Glutamatergic neuron (in vitro differentiated cells): Measurements from ENCODE around the gene AQP2. TPM values are rescaled to one million over a fixed set of nuclear protein-coding genes. Genes with fewer than 3 reads are reported as not detected.

Source experiments
- DNase-seq: peaks from one replicate; pipeline ENCODE4 v3.0.0; 2022
- H3K27ac Mint-ChIP-seq: one replicate; pipeline ENCODE4 v1.8.0; 2020; ENCODE audit warnings: mild to moderate bottlenecking, mixed read lengths, inconsistent platforms; ENCODE audit not compliant: unreplicated experiment
- H3K27me3 Mint-ChIP-seq: one replicate; pipeline ENCODE4 v1.8.0; 2020; ENCODE audit warnings: mild to moderate bottlenecking, moderate library complexity, mixed read lengths, inconsistent platforms; ENCODE audit not compliant: unreplicated experiment
- H3K36me3 Mint-ChIP-seq: one replicate; pipeline ENCODE4 v1.8.0; 2020; ENCODE audit warnings: mild to moderate bottlenecking, mixed read lengths, inconsistent platforms; ENCODE audit not compliant: unreplicated experiment
- H3K4me1 Mint-ChIP-seq: one replicate; pipeline ENCODE4 v1.8.0; 2020; ENCODE audit warnings: mild to moderate bottlenecking, low read depth, mixed read lengths, inconsistent platforms; ENCODE audit not compliant: unreplicated experiment
- H3K4me3 Mint-ChIP-seq: one replicate; pipeline ENCODE4 v1.8.0; 2020; ENCODE audit warnings: mild to moderate bottlenecking, mixed read lengths, inconsistent platforms; ENCODE audit not compliant: unreplicated experiment
- H3K9me3 Mint-ChIP-seq: one replicate; pipeline ENCODE4 v1.8.0; 2020; ENCODE audit warnings: mild to moderate bottlenecking, moderate library complexity, mixed read lengths, inconsistent platforms; ENCODE audit not compliant: unreplicated experiment
- total RNA-seq: library from RNA; stranded (reverse); fragmentation: NEBNext Ultra II Directional; extraction: Animal tissue kit (Norgen Biotek cat#: 25700); gene quantifications from one replicate; pipeline ENCODE4 v1.2.1, GENCODE V29; 2021; ENCODE audit not compliant: unreplicated experiment
- TF ChIP-seq, protein P1 (sequence below): fragments of 200-600 bp; sonication (generic); IDR thresholded peaks from one replicate; pipeline ENCODE4 v1.5.0; 2021; ENCODE audit not compliant: partially characterized antibody, unreplicated experiment

Gene AQP2
- total RNA-seq, 1 donor from 2014 or later: not detected

GRCh38 chr12:49923880-49924556 is 26.5 kb upstream of the AQP2 start:
- TF ChIP-seq, protein P1, sequence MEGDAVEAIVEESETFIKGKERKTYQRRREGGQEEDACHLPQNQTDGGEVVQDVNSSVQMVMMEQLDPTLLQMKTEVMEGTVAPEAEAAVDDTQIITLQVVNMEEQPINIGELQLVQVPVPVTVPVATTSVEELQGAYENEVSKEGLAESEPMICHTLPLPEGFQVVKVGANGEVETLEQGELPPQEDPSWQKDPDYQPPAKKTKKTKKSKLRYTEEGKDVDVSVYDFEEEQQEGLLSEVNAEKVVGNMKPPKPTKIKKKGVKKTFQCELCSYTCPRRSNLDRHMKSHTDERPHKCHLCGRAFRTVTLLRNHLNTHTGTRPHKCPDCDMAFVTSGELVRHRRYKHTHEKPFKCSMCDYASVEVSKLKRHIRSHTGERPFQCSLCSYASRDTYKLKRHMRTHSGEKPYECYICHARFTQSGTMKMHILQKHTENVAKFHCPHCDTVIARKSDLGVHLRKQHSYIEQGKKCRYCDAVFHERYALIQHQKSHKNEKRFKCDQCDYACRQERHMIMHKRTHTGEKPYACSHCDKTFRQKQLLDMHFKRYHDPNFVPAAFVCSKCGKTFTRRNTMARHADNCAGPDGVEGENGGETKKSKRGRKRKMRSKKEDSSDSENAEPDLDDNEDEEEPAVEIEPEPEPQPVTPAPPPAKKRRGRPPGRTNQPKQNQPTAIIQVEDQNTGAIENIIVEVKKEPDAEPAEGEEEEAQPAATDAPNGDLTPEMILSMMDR: no peak
- Mint-ChIP-seq H3K9me3 (peaks cover 4% of the 10 kb centered on the region), H3K27ac (no peak overlapping the region), H3K4me1 (no peaks in the 10 kb centered on the region), H3K27me3 (peaks cover 6% of the 10 kb centered on the region), H3K4me3 (no peak overlapping the region), H3K36me3 (no peaks in the 10 kb centered on the region)
- no peak for DNase-seq

GRCh38 chr12:49924628-49925246 is 25.8 kb upstream of the AQP2 start:
- DNase-seq: no peak
- TF ChIP-seq, protein P1: no peak
- no peak overlapping the region for H3K4me3 Mint-ChIP-seq
- H3K9me3 Mint-ChIP-seq: peaks cover 2% of the 10 kb centered on the region
- peaks cover 8% of the 10 kb centered on the region for H3K27me3 Mint-ChIP-seq
- no peaks in the 10 kb centered on the region for H3K36me3 Mint-ChIP-seq
- peak overlapping the region; percentile 62 for H3K27ac Mint-ChIP-seq
- no peaks in the 10 kb centered on the region for H3K4me1 Mint-ChIP-seq

DNA sequence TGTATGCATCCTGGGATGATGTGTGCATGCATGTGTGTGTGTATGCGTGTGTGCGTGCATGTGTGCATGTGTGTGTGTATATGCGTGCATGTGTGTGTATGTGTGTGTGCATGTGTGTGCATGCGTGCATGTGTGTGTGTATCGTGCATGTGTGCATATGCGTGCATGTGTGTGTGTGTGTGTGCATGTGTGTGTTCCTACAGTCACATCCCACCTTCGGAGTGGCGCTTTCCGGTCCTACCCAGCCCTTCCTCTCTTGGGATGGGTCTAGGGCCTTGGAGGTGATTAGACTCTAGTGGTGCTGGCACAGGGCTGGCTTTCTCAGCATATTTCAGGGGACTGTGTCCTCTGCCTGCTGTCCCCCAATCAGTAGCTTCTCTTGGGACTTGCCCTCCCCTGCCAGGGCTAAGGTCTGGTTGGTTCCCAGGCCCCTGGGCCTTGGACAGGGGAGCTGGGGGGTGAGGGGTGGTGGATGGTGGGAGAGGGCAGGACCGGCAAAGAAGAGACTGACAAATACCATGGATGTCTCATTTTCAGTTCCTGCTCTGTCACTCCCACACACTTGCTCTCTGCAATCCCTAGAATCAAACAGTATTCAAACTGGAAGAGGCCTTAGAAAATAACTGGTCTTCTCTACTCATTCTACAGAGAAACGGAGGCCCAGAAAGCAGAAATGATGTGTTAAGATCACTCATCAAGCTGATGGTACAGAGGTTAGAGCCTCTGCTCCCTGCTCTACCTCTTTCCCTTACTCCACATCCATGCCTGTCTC is 24.9 kb upstream of the AQP2 start:
- Mint-ChIP-seq H3K9me3 (peaks cover 2% of the 10 kb centered on the region), H3K4me1 (no peaks in the 10 kb centered on the region), H3K27me3 (peaks cover 8% of the 10 kb centered on the region), H3K4me3 (no peak overlapping the region), H3K36me3 (no peaks in the 10 kb centered on the region), H3K27ac (no peak overlapping the region)
- TF ChIP-seq, protein P1: no peak
- DNase-seq: no peak

DNA sequence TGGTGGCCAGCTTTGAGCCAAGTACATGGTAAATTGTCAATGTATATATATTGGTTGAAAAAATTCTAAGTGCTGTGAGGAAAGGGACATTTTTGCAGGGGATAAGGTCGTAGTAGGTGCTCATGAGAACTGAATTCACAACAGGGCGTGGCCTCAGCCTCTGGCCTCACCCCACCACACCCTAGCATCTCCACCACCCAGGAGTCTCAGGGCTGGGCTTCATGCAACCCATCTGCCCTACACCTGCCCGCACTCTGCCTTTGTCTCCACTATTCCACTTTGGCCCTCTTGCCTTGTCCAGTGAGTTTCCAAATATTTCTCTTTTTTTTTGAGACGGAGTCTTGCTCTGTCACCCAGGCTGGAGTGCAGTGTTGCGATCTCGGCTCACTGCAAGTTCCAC is 22.1 kb upstream of the AQP2 start:
- H3K4me3 Mint-ChIP-seq: no peak overlapping the region
- H3K4me1 Mint-ChIP-seq: no peaks in the 10 kb centered on the region
- TF ChIP-seq, protein P1: no peak
- no peaks in the 10 kb centered on the region for H3K36me3 Mint-ChIP-seq
- no peak overlapping the region for H3K27ac Mint-ChIP-seq
- no peak for DNase-seq
- H3K9me3 Mint-ChIP-seq: no peaks in the 10 kb centered on the region
- H3K27me3 Mint-ChIP-seq: peaks cover 2% of the 10 kb centered on the region
